ENCODE measurements around the gene ACYP2.
A peak's percentile ranks its signal among the peaks of the same experiment; 100 is the strongest.

Gene ACYP2

DNA sequence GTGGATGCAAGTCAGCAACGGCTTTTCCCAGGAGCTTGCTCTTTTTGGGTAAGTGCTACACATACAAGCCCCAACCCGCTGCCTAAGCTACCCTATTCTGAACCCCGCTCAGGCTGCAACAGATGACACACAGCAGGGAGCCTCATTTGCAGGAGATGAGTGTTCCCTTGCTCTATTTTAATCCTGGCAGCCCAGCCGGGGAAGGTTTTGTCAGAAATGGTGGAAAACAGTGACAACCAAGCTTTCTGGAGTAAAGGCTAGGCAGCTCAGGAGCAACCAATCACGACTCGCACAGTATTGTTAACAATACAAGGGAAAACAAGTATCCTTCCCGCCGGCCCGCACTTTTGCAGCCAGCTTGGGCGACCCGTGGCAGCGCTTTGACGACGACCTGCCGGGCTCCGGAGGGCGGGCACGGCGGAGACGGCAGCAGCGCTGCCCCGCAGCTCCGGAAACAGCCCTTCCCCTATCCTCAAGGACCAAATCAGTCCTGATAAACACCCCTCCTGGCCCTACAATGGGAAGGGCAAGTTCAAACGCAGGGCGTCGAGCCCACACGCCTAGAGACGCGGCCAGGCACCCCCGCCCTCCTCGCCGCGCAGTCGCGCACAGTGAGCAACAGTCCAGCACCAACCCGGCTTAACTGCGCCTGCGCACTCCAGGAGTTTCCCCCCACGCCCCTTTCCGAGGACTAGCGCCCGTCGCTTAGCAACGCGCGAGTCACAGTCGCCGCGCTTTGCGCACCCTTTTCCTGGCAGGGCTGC is 214.9 kb downstream of the ACYP2 start:
- DNase-seq: peak; percentile 69 to 88 (median 77)

DNA sequence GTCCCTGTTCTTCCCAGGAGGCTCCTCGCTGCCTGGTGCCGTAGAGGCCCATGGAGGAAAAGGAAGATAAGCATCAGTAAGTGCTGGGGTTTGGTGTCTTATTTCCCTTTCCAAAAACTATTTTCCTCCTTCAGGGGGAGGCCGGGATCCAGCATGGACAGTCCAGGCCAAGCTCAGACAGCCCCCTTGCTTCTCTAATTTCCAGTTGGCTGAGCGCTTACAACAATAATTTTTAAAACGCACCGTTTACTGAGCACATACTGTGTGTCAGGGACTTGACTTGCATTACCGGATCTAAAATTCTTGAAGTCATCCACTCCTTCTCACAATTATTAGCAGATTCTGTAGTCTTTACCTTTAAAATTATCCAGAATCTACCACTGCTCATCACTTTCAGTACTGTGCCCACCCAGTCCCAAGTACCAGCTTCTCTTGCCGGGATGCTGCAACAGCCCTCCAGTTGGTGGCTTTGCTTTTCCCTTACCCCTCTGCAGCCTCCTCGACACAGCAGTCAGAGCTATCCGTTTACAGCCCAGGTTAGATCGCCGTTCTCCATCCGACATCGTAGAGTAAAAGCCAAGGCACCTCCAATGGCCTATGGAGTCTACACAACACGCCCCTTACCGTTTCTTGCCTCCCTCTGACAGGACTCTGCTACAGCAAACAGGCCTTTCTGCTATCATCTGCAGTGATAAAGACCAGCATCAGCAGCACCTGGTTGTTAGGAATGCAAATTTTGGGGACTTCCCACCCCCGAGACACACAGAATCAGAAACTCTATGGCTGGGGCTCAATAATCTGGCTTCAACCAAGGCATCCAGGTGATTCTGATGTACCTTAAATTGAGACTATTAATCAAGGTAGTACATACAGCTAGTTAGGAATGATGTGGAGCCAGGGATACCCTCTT is 215.8 kb downstream of the ACYP2 start:
- no peak for DNase-seq

GRCh38 chr2:54332386-54332785 is 217.0 kb downstream of the ACYP2 start:
- no peak for DNase-seq

- no peak for DNase-seq
Observed at GRCh38 chr2:54336136-54336976, 220.9 kb downstream of the ACYP2 start.

- no peak for DNase-seq
Observed at GRCh38 chr2:54336977-54337255, 221.5 kb downstream of the ACYP2 start.

DNA sequence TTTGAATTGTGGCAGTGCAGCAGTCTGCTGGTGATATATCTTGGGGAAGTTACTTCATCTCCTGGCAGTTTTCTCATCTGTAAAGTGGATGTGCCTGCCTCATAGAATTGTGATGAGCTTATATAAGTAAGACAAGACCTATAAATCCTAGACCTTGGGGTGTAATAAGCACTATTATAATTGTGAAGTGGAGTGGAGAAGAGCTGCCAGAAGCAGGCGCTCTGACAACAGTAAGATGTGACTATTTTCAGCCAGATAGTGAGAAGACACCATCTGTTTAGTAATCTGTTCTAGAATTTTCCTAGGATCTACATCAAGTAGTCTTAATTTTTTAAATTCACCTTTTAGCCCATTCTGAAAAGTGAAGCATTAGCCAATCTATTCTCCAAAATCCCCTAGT is 226.2 kb downstream of the ACYP2 start:
- DNase-seq: no peak

- DNase-seq: no peak
Observed at GRCh38 chr2:54342603-54343002, 227.2 kb downstream of the ACYP2 start.

DNA sequence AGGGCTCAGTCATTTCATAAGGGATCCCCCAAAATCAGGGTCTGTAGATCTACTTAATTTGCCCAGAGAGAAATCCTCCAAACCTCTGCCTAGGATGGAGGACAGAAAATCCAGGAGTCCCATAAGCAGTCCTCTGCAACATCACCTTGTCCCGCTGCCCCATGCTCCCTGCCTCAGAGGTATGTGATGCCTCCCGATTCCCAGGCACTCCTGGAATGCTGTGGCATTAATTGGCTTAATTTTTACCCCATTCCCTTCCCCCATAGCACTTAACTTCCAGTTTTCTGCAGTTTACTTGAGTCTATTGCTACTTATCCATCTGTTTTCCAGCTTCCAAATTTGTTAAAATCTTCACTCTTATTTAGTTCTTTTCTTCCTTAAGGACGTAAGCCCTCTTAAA is 232.2 kb downstream of the ACYP2 start:
- no peak for DNase-seq

DNA sequence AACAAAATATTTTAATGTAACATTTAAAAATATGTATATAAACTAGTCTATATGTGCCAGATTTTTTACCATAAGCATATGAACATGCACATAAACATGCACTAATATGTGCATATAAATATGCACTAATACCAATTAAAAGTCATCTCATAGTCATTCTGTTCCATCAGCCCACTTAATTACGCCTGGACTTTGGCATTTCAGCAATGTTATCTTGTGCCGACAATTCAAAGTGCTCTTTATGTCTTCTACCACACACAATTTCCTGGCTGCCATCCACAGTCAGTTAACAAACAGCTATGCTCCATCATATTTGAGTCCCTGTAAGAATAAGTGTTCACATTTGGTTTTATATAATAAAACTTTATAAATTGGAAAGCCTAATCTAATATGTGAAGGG is 233.2 kb downstream of the ACYP2 start:
- DNase-seq: no peak

DNA sequence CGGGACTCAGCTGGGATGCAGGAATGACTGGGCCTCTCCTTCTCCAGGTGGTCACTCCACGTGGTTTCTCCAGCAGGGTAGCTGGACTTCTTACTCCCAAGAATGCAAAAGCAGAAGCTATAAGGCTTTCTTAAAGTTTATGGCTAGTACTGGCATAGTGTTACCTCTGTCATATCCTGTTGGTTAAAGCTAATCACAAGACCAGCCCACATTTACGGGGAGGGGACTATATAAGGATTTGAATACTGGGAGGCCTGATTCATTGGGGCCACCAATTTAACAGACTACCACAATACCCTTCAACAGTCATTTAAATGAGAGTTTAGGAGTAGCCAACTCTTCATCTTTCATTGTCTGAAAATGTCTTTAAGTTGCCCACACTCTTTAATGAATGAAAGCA is 235.0 kb downstream of the ACYP2 start:
- no peak for DNase-seq

DNA sequence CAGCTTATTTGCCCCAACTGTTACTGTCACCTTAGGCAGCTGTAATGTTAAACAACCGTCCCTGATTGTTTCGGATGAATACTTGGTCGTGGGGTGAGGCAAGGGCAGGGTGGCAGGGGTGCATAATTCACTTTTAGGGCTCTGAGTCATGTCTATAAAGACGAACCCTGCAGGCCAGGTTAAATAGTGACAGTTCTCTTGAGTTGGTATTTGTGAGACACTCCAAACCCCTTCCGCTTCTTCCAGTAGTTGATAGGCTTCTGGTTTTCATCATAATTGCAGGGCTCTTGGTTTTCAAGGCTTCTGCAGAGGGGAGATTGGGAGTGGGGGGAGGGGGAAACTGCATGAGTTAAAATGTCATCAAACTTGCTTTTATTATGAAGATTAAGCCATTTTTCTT is 237.8 kb downstream of the ACYP2 start:
- DNase-seq: no peak

Measured in T-helper 1 cell (primary cell).